ENCODE data around the gene DSEL. TPM values are rescaled to one million over a fixed set of nuclear protein-coding genes. Genes with fewer than 3 reads are reported as not detected.

Gene DSEL
- total and polyA plus RNA-seq, 3 experiments from 2014 or later = 0.24 to 1.1 (median 0.46) TPM

GRCh38 chr18:67475673-67476072 lies 40.8 kb downstream of the DSEL start:
- Mint-ChIP-seq H3K27ac (no peak overlapping the region), H3K4me1 (no peaks in the 10 kb centered on the region), H3K9me3 (peaks cover 0 to 4% (median 0%) of the 10 kb centered on the region in 5 donors), H3K27me3 (no peaks in the 10 kb centered on the region), H3K36me3 (no peaks in the 10 kb centered on the region), H3K4me3 (no peak overlapping the region)
- Histone ChIP-seq H3K4me1 (ENCODE audit: insufficient read depth, low read length) (no peaks in the 10 kb centered on the region), H3K9me3 (ENCODE audit: low read length) (no peaks in the 10 kb centered on the region), H3K4me3 (ENCODE audit: low read length) (no peak overlapping the region), H3K36me3 (ENCODE audit: insufficient read depth, low read length) (no peaks in the 10 kb centered on the region), H3K27me3 (ENCODE audit: insufficient read depth, low read length, poor library complexity, severe bottlenecking) (no peaks in the 10 kb centered on the region), H3K27ac (ENCODE audit: low read depth, low read length) (no peak overlapping the region)
- ChIA-PET POLR2A (no interaction called here), CTCF (no interaction called here)
- DNase-seq = no peak

- H3K4me3 ChIP-seq (ENCODE audit: low read length) = no peak overlapping the region
- H3K9me3 ChIP-seq (ENCODE audit: low read length) = no peaks in the 10 kb centered on the region
- no peak overlapping the region for H3K4me3 Mint-ChIP-seq
- peaks cover 4 to 11% (median 10%) of the 10 kb centered on the region in 3 donors for H3K4me1 Mint-ChIP-seq
- no peak overlapping the region for H3K27ac Mint-ChIP-seq
- POLR2A ChIA-PET = no interaction called here
- H3K36me3 Mint-ChIP-seq = peaks cover 0 to 4% (median 0%) of the 10 kb centered on the region in 3 donors
- H3K27me3 Mint-ChIP-seq = peaks cover 4 to 7% of the 10 kb centered on the region in 2 donors
- DNase-seq = peak in 1 of 5 donors; percentile 4
- CTCF ChIA-PET = no interaction called here
- H3K36me3 ChIP-seq (ENCODE audit: insufficient read depth, low read length) = no peaks in the 10 kb centered on the region
- H3K9me3 Mint-ChIP-seq = peaks cover 0 to 4% (median 0%) of the 10 kb centered on the region in 5 donors
- H3K4me1 ChIP-seq (ENCODE audit: insufficient read depth, low read length) = no peaks in the 10 kb centered on the region
- no peaks in the 10 kb centered on the region for H3K27me3 ChIP-seq (ENCODE audit: insufficient read depth, low read length, poor library complexity, severe bottlenecking)
- H3K27ac ChIP-seq (ENCODE audit: low read depth, low read length) = no peak overlapping the region
These were observed 48.5 kb downstream of the DSEL start for GRCh38 chr18:67468038-67468437.

GRCh38 chr18:67467188-67467587 lies 49.3 kb downstream of the DSEL start:
- peaks cover 4 to 9% of the 10 kb centered on the region in 2 donors for H3K27me3 Mint-ChIP-seq
- Histone ChIP-seq H3K9me3 (ENCODE audit: low read length) (no peaks in the 10 kb centered on the region), H3K4me3 (ENCODE audit: low read length) (no peak overlapping the region), H3K27ac (ENCODE audit: low read depth, low read length) (no peak overlapping the region), H3K27me3 (ENCODE audit: insufficient read depth, low read length, poor library complexity, severe bottlenecking) (no peaks in the 10 kb centered on the region), H3K4me1 (ENCODE audit: insufficient read depth, low read length) (no peaks in the 10 kb centered on the region), H3K36me3 (ENCODE audit: insufficient read depth, low read length) (no peaks in the 10 kb centered on the region)
- ChIA-PET POLR2A (no interaction called here), CTCF (no interaction called here)
- no peak overlapping the region for H3K27ac Mint-ChIP-seq
- DNase-seq = no peak
- H3K36me3 Mint-ChIP-seq = peaks cover 0 to 4% (median 0%) of the 10 kb centered on the region in 3 donors
- H3K9me3 Mint-ChIP-seq = peaks cover 0 to 4% (median 2%) of the 10 kb centered on the region in 5 donors
- H3K4me3 Mint-ChIP-seq = no peak overlapping the region
- peaks cover 4 to 11% (median 10%) of the 10 kb centered on the region in 3 donors for H3K4me1 Mint-ChIP-seq

- ChIA-PET CTCF (no interaction called here), POLR2A (no interaction called here)
- no peaks in the 10 kb centered on the region for H3K27me3 ChIP-seq (ENCODE audit: insufficient read depth, low read length, poor library complexity, severe bottlenecking)
- Mint-ChIP-seq H3K9me3 (peaks cover 0 to 4% (median 2%) of the 10 kb centered on the region in 5 donors), H3K4me3 (no peak overlapping the region), H3K4me1 (peaks cover 4 to 11% (median 10%) of the 10 kb centered on the region in 3 donors), H3K27me3 (peaks cover 4 to 14% of the 10 kb centered on the region in 2 donors), H3K36me3 (peaks cover 0 to 4% (median 0%) of the 10 kb centered on the region in 3 donors), H3K27ac (no peak overlapping the region)
- no peaks in the 10 kb centered on the region for H3K36me3 ChIP-seq (ENCODE audit: insufficient read depth, low read length)
- H3K27ac ChIP-seq (ENCODE audit: low read depth, low read length) = no peak overlapping the region
- H3K9me3 ChIP-seq (ENCODE audit: low read length) = no peaks in the 10 kb centered on the region
- DNase-seq = no peak
- H3K4me3 ChIP-seq (ENCODE audit: low read length) = no peak overlapping the region
- H3K4me1 ChIP-seq (ENCODE audit: insufficient read depth, low read length) = no peaks in the 10 kb centered on the region
These were observed 52.0 kb downstream of the DSEL start for GRCh38 chr18:67464499-67464898.

- DNase-seq = no peak
- no peak overlapping the region for H3K4me3 Mint-ChIP-seq
- Histone ChIP-seq H3K4me3 (ENCODE audit: low read length) (no peak overlapping the region), H3K27me3 (ENCODE audit: insufficient read depth, low read length, poor library complexity, severe bottlenecking) (no peaks in the 10 kb centered on the region), H3K36me3 (ENCODE audit: insufficient read depth, low read length) (no peaks in the 10 kb centered on the region), H3K9me3 (ENCODE audit: low read length) (no peaks in the 10 kb centered on the region), H3K4me1 (ENCODE audit: insufficient read depth, low read length) (no peaks in the 10 kb centered on the region), H3K27ac (ENCODE audit: low read depth, low read length) (no peak overlapping the region)
- H3K9me3 Mint-ChIP-seq = peaks cover 0 to 4% (median 2%) of the 10 kb centered on the region in 5 donors
- H3K36me3 Mint-ChIP-seq = peaks cover 0 to 4% (median 0%) of the 10 kb centered on the region in 3 donors
- ChIA-PET CTCF (no interaction called here), POLR2A (no interaction called here)
- H3K27ac Mint-ChIP-seq = no peak overlapping the region
- H3K27me3 Mint-ChIP-seq = peaks cover 4 to 14% of the 10 kb centered on the region in 2 donors
- H3K4me1 Mint-ChIP-seq = peaks cover 4 to 11% (median 10%) of the 10 kb centered on the region in 3 donors
These were observed 52.7 kb downstream of the DSEL start for GRCh38 chr18:67463829-67464228.

GRCh38 chr18:67456711-67457110 lies 59.8 kb downstream of the DSEL start:
- Mint-ChIP-seq H3K4me3 (no peak overlapping the region), H3K36me3 (peaks cover 0 to 4% (median 0%) of the 10 kb centered on the region in 3 donors), H3K27ac (no peak overlapping the region), H3K9me3 (peaks cover 0 to 5% (median 0%) of the 10 kb centered on the region in 5 donors), H3K4me1 (peaks cover 16 to 21% (median 18%) of the 10 kb centered on the region in 3 donors), H3K27me3 (peaks cover 0 to under 1% of the 10 kb centered on the region in 2 donors)
- no peaks in the 10 kb centered on the region for H3K9me3 ChIP-seq (ENCODE audit: low read length)
- ChIA-PET POLR2A (no interaction called here), CTCF (no interaction called here)
- no peak for DNase-seq
- H3K4me3 ChIP-seq (ENCODE audit: low read length) = no peak overlapping the region
- no peaks in the 10 kb centered on the region for H3K36me3 ChIP-seq (ENCODE audit: insufficient read depth, low read length)
- no peak overlapping the region for H3K27ac ChIP-seq (ENCODE audit: low read depth, low read length)
- no peaks in the 10 kb centered on the region for H3K27me3 ChIP-seq (ENCODE audit: insufficient read depth, low read length, poor library complexity, severe bottlenecking)
- peaks cover 2% of the 10 kb centered on the region for H3K4me1 ChIP-seq (ENCODE audit: insufficient read depth, low read length)

Data from CD8-positive, alpha-beta memory T cell (primary cell).